HEK293 (cell line): ENCODE measurements around the gene WNK4.

Source experiments
- CTCF ChIA-PET: fragments of 350-600 bp; formaldehyde crosslinking; extraction: SDS; loops from one replicate; lab custom pipeline; 2021; ENCODE audit warnings: antibody characterized with exemption; lab: Yijun Ruan, JAX
- POLR2A ChIA-PET: fragments of 300-600 bp; formaldehyde crosslinking; extraction: SDS; loops from one replicate; lab custom pipeline; 2020; ENCODE audit warnings: antibody characterized with exemption, inconsistent platforms; lab: Yijun Ruan, JAX
- H3K27ac ChIP-seq: fragments of 200-500 bp; sonication (Bioruptor generic); 2 replicates; pipeline ENCODE4 v1.5.1; 2014; ENCODE audit warnings: low read depth, low read length, control low read depth, inconsistent platforms; ENCODE audit errors: extremely low read depth
- H3K36me3 ChIP-seq, 2 experiments: fragments of 200-500 bp in 1 of 2; sonication (Bioruptor generic) in 1 of 2; 1 replicate in 1 of 2; 2 replicates in 1 of 2; pipeline ENCODE4 v1.5.1; 2014 to 2017; ENCODE audit warnings: inconsistent platforms in 2 of 2, low read length in 2 of 2; ENCODE audit not compliant: control insufficient read depth in 2 of 2, insufficient read depth in 1 of 2
- H3K4me1 ChIP-seq: fragments of 200-500 bp; sonication (Bioruptor generic); 2 replicates; pipeline ENCODE4 v1.5.1; 2014; ENCODE audit warnings: mild to moderate bottlenecking, low read length, inconsistent platforms; ENCODE audit not compliant: control insufficient read depth, insufficient read depth
- H3K4me3 ChIP-seq: 2 replicates; pipeline ENCODE4 v1.5.1; 2011; ENCODE audit warnings: low read depth, mild to moderate bottlenecking, control low read depth, low read length, moderate library complexity
- H3K9me3 ChIP-seq: fragments of 200-500 bp; sonication (Bioruptor generic); 2 replicates; pipeline ENCODE4 v1.5.1; 2014; ENCODE audit warnings: low read depth, low read length, inconsistent platforms; ENCODE audit not compliant: control insufficient read depth, insufficient read depth
- ELK4 ChIP-seq: IDR thresholded peaks from 2 replicates; pipeline ENCODE4 v1.6.1; 2011; ENCODE audit warnings: mild to moderate bottlenecking, low read depth, low read length, borderline replicate concordance
- KLF16 ChIP-seq: fragments of 450-650 bp; formaldehyde crosslinking; IDR thresholded peaks from 2 replicates; pipeline ENCODE4 v1.5.1; 2017; ENCODE audit warnings: missing biosample characterization, missing genetic modification characterization
- KLF8 ChIP-seq: fragments of 450-650 bp; formaldehyde crosslinking; IDR thresholded peaks from 2 replicates; pipeline ENCODE4 v1.5.1; 2016; ENCODE audit warnings: missing biosample characterization, missing genetic modification characterization
- OVOL3 ChIP-seq: fragments of 450-650 bp; formaldehyde crosslinking; IDR thresholded peaks from 2 replicates; pipeline ENCODE4 v1.5.1; 2016; ENCODE audit warnings: missing biosample characterization, missing genetic modification characterization
- PRDM1 ChIP-seq: fragments of 450-650 bp; formaldehyde crosslinking; IDR thresholded peaks from 2 replicates; pipeline ENCODE4; 2016; ENCODE audit warnings: missing biosample characterization, missing genetic modification characterization
- REPIN1 ChIP-seq: fragments of 450-650 bp; formaldehyde crosslinking; IDR thresholded peaks from 2 replicates; pipeline ENCODE4 v1.5.1; 2017; ENCODE audit warnings: missing biosample characterization, missing genetic modification characterization, low read depth
- SP2 ChIP-seq: fragments of 450-650 bp; formaldehyde crosslinking; IDR thresholded peaks from 2 replicates; pipeline ENCODE4 v1.5.1; 2016; ENCODE audit warnings: missing biosample characterization, missing genetic modification characterization
- TCF7L2 ChIP-seq: IDR thresholded peaks from 2 replicates; pipeline ENCODE4 v1.6.1; 2011; ENCODE audit warnings: low read depth, mild to moderate bottlenecking, inconsistent platforms, low read length, moderate library complexity, borderline replicate concordance
- ZBTB1 ChIP-seq: fragments of 450-650 bp; formaldehyde crosslinking; IDR thresholded peaks from 2 replicates; pipeline ENCODE4 v1.5.1; 2016; ENCODE audit warnings: missing biosample characterization, missing genetic modification characterization
- ZBTB20 ChIP-seq: fragments of 450-650 bp; formaldehyde crosslinking; IDR thresholded peaks from 2 replicates; pipeline ENCODE4 v1.5.1; 2016; ENCODE audit warnings: missing biosample characterization, missing genetic modification characterization
- ZBTB21 ChIP-seq: fragments of 450-650 bp; formaldehyde crosslinking; IDR thresholded peaks from 2 replicates; pipeline ENCODE4 v1.5.1; 2017; ENCODE audit warnings: missing biosample characterization, missing genetic modification characterization
- ZBTB7A ChIP-seq: fragments of 450-650 bp; formaldehyde crosslinking; IDR thresholded peaks from 2 replicates; pipeline ENCODE4 v1.5.1; 2016; ENCODE audit warnings: low read depth, missing biosample characterization, missing genetic modification characterization
- ZBTB8A ChIP-seq: fragments of 450-650 bp; formaldehyde crosslinking; IDR thresholded peaks from 2 replicates; pipeline ENCODE4 v1.5.1; 2016; ENCODE audit warnings: missing biosample characterization, missing genetic modification characterization
- ZFP41 ChIP-seq: fragments of 450-650 bp; formaldehyde crosslinking; IDR thresholded peaks from 2 replicates; pipeline ENCODE4 v1.5.1; 2016; ENCODE audit warnings: missing biosample characterization, missing genetic modification characterization, borderline replicate concordance
- ZNF155 ChIP-seq: fragments of 450-650 bp; formaldehyde crosslinking; IDR thresholded peaks from 2 replicates; pipeline ENCODE4 v1.5.1; 2016; ENCODE audit warnings: missing biosample characterization, missing genetic modification characterization
- ZNF18 ChIP-seq: fragments of 450-650 bp; formaldehyde crosslinking; IDR thresholded peaks from 2 replicates; pipeline ENCODE4 v1.5.1; 2016; ENCODE audit warnings: missing biosample characterization, missing genetic modification characterization
- ZNF214 ChIP-seq: fragments of 450-650 bp; formaldehyde crosslinking; IDR thresholded peaks from 2 replicates; pipeline ENCODE4 v1.5.1; 2017; ENCODE audit warnings: missing biosample characterization, mild to moderate bottlenecking, missing genetic modification characterization, borderline replicate concordance
- ZNF223 ChIP-seq: fragments of 450-650 bp; formaldehyde crosslinking; IDR thresholded peaks from 2 replicates; pipeline ENCODE4 v1.5.1; 2016; ENCODE audit warnings: missing biosample characterization, missing genetic modification characterization
- ZNF24 ChIP-seq: fragments of 450-650 bp; formaldehyde crosslinking; IDR thresholded peaks from 2 replicates; pipeline ENCODE4 v1.5.1; 2016; ENCODE audit warnings: missing biosample characterization, missing genetic modification characterization
- ZNF433 ChIP-seq: fragments of 450-650 bp; formaldehyde crosslinking; IDR thresholded peaks from 2 replicates; pipeline ENCODE4 v1.5.1; 2016; ENCODE audit warnings: missing biosample characterization, missing genetic modification characterization, low read depth
- ZNF488 ChIP-seq: fragments of 450-650 bp; formaldehyde crosslinking; IDR thresholded peaks from 2 replicates; pipeline ENCODE4 v1.5.1; 2016; ENCODE audit warnings: missing biosample characterization, missing genetic modification characterization
- ZNF561 ChIP-seq: fragments of 450-650 bp; IDR thresholded peaks from 2 replicates; pipeline ENCODE4 v1.5.1; 2018; ENCODE audit warnings: missing biosample characterization, missing genetic modification characterization, borderline replicate concordance
- ZNF571 ChIP-seq: fragments of 450-650 bp; formaldehyde crosslinking; IDR thresholded peaks from 2 replicates; pipeline ENCODE4 v1.5.0; 2017; ENCODE audit warnings: missing biosample characterization, missing genetic modification characterization
- ZNF624 ChIP-seq: fragments of 450-650 bp; formaldehyde crosslinking; IDR thresholded peaks from 2 replicates; pipeline ENCODE4 v1.5.1; 2017; ENCODE audit warnings: missing biosample characterization, missing genetic modification characterization

Gene WNK4

GRCh38 chr17:42773290-42774035, 6.9 kb upstream of the WNK4 start, which contains the start of gene VPS25 (continued):
- TF ChIP-seq ZBTB8A (tag by site-specific recombination), result peak; percentile 54
- no peak for TF ChIP-seq ZNF223 (tag by site-specific recombination)
- TF ChIP-seq SP2 (tag by site-specific recombination), result peak; percentile 69
- no peak for TF ChIP-seq ZNF433 (tag by site-specific recombination)
- TF ChIP-seq ZNF571 (tag by site-specific recombination), result no peak
- TF ChIP-seq ZBTB21 (tag by site-specific recombination), result peak; percentile 45; the same call in 1 of the 2 replicates
- TF ChIP-seq REPIN1 (tag by site-specific recombination), result peak; percentile 94
- TF ChIP-seq ZNF214 (tag by site-specific recombination), result no peak
- peak; percentile 74; the same call in 1 of the 2 replicates for TF ChIP-seq ZBTB7A (tag by site-specific recombination)
- no peak for TF ChIP-seq TCF7L2

- peak overlapping the region; percentile 94 for H3K4me3 ChIP-seq
- H3K27ac ChIP-seq, result peak overlapping the region; percentile 64
- peaks cover 32 to 47% of the 10 kb centered on the region in 2 experiments for H3K36me3 ChIP-seq
- ChIA-PET CTCF (interaction anchor here (0.6 to 4.6 kb wide), 7 partner anchors 11 to 196 kb away, joined by 3 to 32 read pairs (median 3); partner anchors contain the start of gene PSMC3IP), POLR2A (interaction anchor here (0.6 to 2.5 kb wide), 17 partner anchors 9 to 1277 kb away, joined by 3 to 17 read pairs (median 5); partner anchors contain the start of genes BECN1, CNTD1, COA3 and MLX)
- H3K4me1 ChIP-seq, result peaks cover 4% of the 10 kb centered on the region; the same call in 1 of the 2 replicates
- H3K9me3 ChIP-seq, result no peaks in the 10 kb centered on the region
- TF ChIP-seq ZNF624 (no peak), PRDM1 (peak; percentile 54; the same call in 1 of the 2 replicates), ZNF155 (tag by site-specific recombination) (no peak), KLF16 (tag by site-specific recombination) (no peak)
Measured at GRCh38 chr17:42774066-42774745, 6.2 kb upstream of the WNK4 start.

GRCh38 chr17:42775534-42776098, 4.8 kb upstream of the WNK4 start:
- POLR2A ChIA-PET, result no interaction called here
- Histone ChIP-seq H3K4me3 (no peak overlapping the region), H3K4me1 (peaks cover 10% of the 10 kb centered on the region), H3K9me3 (no peaks in the 10 kb centered on the region), H3K27ac (no peak overlapping the region), H3K36me3 (peaks cover 32 to 57% of the 10 kb centered on the region in 2 experiments)
- CTCF ChIA-PET, result interaction anchor here (4.6 kb wide), 1 partner anchor 12 kb away, joined by 32 read pairs; no protein-coding TSS in a partner anchor
- no peak for TF ChIP-seq OVOL3 (tag by site-specific recombination)
- TF ChIP-seq ZBTB1 (tag by site-specific recombination), result no peak
- TF ChIP-seq ZNF561, result no peak
- no peak for TF ChIP-seq ZBTB20 (tag by site-specific recombination)
- no peak for TF ChIP-seq ZNF18 (tag by site-specific recombination)
- no peak for TF ChIP-seq ZNF24 (tag by site-specific recombination)
- no peak for TF ChIP-seq ZNF571 (tag by site-specific recombination)
- no peak for TF ChIP-seq ZNF155 (tag by site-specific recombination)
- TF ChIP-seq KLF8 (tag by site-specific recombination), result no peak
- no peak for TF ChIP-seq ZFP41
- no peak for TF ChIP-seq ELK4
- no peak for TF ChIP-seq ZNF488 (tag by site-specific recombination)
